ENCODE results near the gene GPR55.

The GPR55 gene

DNA sequence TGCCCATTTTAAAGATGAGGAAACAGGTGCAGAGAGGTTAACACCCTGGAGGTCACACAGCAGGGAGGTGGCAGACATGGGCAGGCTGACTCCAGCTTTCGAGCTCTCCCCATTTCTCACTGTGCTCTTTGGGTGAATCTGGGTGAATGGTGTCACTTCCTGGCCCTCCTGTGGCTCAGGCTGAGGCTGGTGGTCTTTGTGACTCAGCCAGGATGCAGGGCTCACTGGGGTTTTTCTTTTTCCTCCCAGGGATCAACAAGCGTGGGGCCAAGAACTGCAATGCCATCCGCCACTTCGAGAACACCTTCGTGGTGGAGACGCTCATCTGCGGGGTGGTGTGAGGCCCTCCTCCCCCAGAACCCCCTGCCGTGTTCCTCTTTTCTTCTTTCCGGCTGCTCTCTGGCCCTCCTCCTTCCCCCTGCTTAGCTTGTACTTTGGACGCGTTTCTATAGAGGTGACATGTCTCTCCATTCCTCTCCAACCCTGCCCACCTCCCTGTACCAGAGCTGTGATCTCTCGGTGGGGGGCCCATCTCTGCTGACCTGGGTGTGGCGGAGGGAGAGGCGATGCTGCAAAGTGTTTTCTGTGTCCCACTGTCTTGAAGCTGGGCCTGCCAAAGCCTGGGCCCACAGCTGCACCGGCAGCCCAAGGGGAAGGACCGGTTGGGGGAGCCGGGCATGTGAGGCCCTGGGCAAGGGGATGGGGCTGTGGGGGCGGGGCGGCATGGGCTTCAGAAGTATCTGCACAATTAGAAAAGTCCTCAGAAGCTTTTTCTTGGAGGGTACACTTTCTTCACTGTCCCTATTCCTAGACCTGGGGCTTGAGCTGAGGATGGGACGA, 47.1 kb downstream of the GPR55 start:
- no peak for DNase-seq

GRCh38 chr2:230877116-230877758, 47.8 kb downstream of the GPR55 start:
- no peak for DNase-seq

DNA sequence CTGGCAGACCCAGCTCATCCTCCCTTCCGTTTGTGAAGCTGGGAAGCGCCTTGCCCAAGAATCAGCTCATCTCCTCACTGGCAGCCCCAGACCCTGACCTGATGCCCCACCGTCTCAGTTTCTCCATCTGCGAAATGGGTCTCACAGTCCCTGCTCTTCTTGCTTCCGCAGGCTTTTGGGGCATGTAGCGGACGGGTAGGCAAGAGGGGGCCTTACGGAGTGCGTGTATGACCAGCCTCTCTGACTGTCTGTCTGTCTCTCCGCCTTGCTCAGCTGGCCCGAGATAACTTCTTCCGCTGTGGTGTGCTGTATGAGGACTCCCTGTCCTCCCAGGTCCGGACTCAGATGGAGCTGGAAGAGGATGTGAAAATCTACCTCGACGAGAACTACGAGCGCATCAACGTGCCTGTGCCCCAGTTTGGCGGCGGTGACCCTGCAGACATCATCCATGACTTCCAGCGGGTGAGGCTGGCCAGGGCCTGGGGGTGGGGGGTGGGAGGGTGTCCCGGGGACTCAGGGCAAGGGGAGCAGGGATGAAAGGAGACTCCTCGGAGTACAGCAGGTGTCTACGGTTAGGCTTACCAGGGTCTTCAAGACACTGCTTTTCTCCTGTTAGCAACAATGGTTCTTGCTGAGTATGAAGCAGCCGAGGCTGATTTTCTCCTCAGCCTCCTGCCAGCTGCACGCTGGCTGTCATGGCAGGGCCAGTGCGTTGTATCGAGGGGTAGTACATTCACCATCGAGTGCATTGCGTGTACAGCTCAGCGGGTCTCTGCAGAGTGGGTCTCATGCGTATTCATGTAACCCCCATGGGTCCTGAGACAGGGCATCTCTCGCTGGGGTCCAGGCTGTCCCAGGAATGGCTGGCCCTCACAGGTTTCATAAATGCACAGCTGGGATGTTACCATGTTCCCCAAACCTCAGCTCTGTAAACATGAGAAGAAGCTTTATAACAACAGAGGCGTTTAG, 49.4 kb downstream of the GPR55 start:
- no peak for DNase-seq

DNA sequence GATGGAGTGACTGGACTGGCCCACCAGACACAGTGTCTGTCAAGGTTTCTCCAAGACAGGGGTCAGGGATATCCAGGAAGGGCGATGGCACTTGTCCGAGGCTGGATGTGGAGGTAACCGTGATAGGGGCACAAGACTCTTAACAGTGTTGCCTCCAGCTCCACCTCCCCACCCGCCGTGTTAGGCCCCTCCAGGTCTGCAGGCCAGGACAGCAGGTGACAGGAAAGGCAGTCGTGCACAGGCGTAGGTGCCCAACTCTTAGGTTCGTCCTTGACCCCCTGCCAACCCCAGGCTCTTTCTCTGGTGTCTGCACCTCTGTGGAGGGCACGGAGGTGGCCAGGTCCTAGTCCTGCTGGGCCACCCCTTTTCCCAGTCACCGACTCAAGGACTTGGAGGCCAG, 50.2 kb downstream of the GPR55 start:
- DNase-seq = no peak

DNA sequence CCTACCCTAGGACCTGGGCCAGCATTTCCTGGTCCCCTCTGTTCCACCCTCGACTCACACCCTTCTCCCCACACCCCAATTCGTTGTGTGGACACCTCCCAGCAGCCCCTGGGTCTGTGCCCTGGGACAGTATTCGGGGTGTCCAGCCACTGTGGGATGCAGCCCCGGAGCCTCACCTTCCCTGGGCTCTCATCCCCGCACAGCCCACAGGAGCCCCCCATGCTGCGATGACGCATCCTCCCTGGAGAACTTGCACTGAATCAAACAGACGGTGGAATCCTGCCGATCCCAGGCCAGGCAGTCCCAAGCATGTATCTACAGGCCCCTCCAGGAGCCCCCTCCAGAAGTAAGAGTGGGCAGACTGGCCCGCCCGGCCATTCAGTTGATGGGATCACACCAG, 50.6 kb downstream of the GPR55 start:
- no peak for DNase-seq

DNA sequence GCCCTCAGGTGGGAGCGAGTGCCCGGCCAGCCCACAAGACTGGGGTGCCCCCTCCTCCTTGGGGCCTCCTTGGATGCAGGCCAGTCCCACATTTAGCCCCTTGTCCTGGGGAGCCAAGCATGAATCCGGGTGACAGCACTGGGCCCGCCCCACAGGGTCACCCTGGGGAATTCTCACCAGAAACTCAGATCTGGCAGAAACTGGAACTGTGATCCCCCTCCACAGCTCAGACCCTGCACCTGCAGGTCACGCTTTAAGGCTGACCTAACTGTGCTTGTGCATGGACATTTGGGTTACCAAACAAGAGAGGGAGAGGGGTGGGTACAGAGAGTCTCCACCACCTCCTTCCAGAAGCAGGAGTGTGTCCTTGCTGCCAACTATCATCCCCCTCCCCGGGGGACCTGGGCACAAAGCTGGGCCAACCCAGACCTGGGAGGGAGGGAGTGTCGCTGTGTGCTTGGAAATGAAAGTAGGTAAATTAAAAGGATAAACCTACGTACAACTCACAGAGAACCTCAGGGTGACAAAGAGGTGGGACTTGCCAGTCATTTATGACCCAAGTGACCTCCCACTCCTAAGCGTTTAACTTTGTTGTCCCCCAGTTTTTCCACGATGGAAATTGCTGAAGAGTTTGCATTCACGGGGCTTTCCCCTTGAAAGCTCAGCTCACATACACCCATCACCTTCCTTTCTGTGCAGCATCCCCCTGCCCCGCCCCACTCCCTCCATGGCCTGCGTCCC, 51.2 kb downstream of the GPR55 start:
- no peak for DNase-seq

DNA sequence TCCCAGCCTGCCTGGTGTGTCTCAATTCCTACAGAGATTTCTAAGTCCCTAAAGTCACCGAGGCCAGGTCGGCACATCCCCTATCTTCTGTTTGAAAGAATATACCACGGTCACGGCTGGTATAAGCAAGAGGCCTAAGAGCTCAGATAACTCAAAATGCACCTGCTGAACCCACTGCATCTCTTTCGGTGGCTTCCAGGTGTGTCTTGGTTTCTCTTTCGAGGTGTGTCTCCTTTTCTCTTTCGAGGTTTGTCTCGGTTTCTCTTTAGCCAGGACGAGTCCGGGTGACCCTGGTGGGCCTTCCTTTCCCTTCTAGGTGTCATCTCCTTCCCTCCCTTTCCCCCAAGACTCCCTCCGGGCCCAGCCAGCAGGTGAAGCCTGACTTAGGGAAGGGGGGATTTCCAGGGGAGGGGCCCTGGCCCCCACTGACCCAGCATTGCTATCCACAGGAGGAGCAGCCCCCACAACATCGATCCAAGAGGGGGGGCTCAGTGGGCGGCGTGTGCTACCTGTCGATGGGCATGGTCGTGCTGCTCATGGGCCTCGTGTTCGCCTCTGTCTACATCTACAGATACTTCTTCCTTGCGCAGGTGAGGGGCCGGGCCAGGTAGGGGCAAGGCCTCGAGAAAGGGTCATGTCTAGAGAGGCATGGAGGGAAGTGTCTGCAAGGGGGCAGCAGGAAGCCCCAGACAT, 51.9 kb downstream of the GPR55 start:
- DNase-seq = no peak

DNA sequence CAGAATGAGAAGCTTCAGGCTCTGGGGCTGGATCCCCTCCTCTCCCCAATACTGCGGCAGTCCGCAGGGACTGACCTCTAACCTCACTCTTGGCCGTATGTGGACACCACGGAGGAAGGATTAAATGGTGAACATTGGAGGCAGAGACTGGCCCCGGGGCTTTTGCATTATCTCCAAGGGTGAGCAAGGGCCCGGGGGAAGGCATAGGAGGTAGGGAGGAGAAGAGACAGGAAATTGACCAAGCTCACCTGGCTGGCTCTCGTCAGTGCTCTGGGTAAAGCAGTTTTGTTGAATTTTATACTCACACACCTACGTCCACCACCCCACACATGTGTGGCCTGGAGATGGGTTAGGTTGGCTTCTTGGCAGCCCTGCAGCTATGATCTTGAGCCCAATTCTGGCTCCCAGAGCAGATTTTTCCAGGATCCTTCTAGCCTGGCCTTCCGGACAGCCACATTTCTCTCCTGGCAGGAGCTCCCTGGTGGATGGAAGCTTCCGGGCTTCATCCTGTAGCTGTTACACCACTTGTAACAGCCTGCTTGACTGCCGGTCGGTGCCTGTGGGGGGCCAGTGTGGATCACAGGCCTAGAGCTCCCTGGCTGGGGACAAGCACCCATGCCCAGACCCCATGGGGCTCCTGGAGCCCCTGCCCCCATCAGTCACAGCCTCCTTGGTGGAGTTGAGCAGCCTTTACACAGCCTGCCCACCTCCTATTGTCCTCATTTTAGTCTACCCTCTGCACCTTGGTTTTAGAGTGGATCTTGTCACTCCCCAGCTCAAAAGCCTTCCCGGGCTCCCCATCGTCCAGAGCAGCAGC, 52.7 kb downstream of the GPR55 start:
- no peak for DNase-seq

DNA sequence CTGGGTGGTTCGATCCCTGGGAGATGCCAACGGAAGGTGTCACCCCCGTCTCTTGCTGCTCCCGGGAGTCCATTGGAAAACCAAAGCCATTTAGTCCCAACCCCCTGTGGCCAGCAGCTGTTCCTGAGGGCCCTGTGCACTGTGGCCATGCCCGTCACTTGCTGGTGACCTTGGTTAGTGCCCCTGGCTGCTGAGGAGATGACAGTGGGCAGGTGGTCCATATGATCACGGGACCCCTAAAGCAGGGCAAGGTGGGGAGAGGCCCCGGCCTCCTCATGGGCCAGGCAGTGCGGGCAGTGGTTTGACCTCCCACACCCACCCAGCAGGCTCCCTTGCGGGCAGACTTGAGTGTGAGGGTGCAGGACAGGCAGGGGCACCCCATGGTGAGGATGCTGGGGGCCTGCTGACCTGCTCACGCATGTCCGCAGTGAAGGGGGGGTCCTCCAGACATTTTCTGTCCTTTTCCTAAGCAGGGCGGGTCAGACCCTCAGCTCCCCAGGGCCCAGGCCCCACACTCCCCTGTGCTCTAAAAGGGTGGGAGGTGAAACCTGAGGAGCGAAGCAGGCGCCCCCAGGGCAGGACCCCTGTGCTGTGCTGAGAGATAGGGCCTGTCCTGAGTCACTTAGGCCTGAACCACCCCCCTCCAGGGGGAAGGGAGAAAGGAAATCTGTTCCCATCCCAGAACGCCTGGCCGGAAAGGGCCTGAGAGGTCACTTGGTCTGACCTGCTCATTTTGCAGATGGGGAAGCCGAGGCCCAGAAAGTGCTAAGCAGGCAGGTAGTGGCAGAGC, 53.5 kb downstream of the GPR55 start:
- no peak for DNase-seq

- no peak for DNase-seq
These were observed 54.3 kb downstream of the GPR55 start for GRCh38 chr2:230870544-230871360.

GRCh38 chr2:230869914-230870543, 55.0 kb downstream of the GPR55 start:
- no peak for DNase-seq

GRCh38 chr2:230868947-230869913, 55.8 kb downstream of the GPR55 start:
- no peak for DNase-seq

GRCh38 chr2:230868161-230868946, 56.7 kb downstream of the GPR55 start:
- no peak for DNase-seq

DNA sequence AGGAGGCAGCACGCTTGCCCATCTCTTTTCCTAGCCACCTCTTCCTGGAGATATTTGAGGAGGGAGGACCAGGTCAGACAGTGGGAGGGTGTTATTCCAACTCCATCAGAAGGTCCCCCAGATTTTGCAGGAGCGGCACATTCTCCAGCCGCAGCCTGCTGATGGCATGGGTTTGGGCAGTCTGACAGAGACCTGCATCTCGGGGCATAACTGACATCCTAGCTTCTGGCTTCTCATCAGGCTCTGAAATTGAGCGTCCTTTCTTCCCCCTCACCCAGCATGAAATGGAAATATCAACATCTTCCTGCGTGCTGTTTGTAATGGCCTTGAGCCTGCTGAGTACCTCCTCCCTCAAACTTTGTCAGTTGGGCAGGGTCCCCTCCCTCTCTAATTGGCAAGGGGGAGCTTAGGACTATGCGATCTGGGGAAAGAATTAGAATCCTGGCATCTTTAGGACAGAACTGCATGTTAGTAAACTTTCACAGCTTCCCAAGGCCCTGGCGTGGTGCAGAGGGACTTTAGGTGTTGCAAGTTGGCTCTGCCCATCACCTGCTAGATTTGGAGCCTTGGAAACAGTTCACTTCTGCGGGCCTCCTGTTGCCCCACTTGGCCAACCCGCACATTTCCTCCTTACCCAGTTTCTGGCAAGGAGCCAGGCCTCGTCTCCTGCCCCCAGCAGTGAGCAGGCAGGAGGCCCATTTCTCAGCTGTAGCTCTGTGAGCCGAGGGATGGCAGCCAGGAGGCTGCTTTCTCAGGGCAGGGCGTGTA, 58.1 kb downstream of the GPR55 start:
- DNase-seq = no peak
